Subcutaneous adipose tissue (tissue), 4 donors: ENCODE measurements around the gene ABCF2. TPM values are rescaled to one million over a fixed set of nuclear protein-coding genes. Genes with fewer than 3 reads are reported as not detected.

Source experiments
- total RNA-seq, 4 donors: library from RNA; depleted of rRNA; stranded (reverse); fragments of >200 nt; gene quantifications; one replicate each; pipeline ENCODE4 v1.1.0, GENCODE V29; 2016
- TF ChIP-seq, protein P1 (sequence below): fragments of 450-650 bp; IDR thresholded peaks from one replicate; pipeline ENCODE4 v1.5.1; 2016; ENCODE audit warnings: low read depth, mild to moderate bottlenecking, control low read depth, antibody characterized with exemption, moderate library complexity

Gene ABCF2
- total RNA-seq, 4 donors from 2014 or later, result 21.2 to 34.7 (median 29.3) TPM

DNA sequence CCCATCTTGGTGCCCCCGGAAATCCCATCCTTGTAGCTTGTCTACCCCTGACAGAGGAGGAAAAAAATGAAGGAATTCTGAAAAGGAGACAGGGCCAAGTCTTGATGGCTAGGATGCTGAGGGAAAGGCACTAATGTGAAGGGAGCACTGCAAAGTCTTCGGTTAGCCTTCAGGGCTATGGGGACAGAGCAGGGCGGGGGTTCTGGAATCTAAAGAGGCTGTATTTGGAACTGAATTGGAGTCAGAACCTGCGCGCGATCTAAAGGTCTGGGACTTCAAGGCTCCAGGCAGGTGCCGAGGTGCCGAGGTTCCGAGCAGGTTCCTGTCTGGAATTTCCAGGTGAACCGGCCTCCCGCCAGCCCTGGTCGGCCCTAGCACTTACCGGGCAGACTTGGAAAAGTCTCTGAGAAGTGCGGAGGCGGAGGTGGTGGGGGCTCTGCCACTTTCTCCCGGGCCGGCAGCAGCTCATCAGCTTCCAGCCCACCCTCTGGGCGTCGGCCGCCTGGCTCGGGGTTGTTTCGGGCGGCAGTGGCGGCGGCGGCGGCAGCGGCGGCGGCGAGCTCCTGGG lies 60.3 kb downstream of the ABCF2 start:
- TF ChIP-seq, protein P1, sequence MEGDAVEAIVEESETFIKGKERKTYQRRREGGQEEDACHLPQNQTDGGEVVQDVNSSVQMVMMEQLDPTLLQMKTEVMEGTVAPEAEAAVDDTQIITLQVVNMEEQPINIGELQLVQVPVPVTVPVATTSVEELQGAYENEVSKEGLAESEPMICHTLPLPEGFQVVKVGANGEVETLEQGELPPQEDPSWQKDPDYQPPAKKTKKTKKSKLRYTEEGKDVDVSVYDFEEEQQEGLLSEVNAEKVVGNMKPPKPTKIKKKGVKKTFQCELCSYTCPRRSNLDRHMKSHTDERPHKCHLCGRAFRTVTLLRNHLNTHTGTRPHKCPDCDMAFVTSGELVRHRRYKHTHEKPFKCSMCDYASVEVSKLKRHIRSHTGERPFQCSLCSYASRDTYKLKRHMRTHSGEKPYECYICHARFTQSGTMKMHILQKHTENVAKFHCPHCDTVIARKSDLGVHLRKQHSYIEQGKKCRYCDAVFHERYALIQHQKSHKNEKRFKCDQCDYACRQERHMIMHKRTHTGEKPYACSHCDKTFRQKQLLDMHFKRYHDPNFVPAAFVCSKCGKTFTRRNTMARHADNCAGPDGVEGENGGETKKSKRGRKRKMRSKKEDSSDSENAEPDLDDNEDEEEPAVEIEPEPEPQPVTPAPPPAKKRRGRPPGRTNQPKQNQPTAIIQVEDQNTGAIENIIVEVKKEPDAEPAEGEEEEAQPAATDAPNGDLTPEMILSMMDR, result no peak

Other genes starting within 250 kb of the ABCF2 start
- gene KCNH2, start 248.9 kb downstream of the ABCF2 start, total RNA-seq, result under 1 TPM in 1 of 4 donors, not detected in 3; 0.22 TPM
- gene NOS3, start 236.2 kb downstream of the ABCF2 start, total RNA-seq, result 10 to 100 TPM in 1 of 4 donors, 1 to 10 TPM in 3; 2.5 to 11.3 (median 6.0) TPM
- not detected for gene ATG9B, start 202.7 kb downstream of the ABCF2 start, total RNA-seq
- 10 to 100 TPM; 13.2 to 45.4 (median 14.9) TPM for gene ABCB8, start 198.8 kb downstream of the ABCF2 start, total RNA-seq
- gene ASIC3, start 178.7 kb downstream of the ABCF2 start, total RNA-seq, result 1 to 10 TPM in 1 of 4 donors, under 1 TPM in 2, not detected in 1; 0.34 to 1.1 (median 0.44) TPM
- 10 to 100 TPM in 1 of 4 donors, 1 to 10 TPM in 3; 4.1 to 11.0 (median 6.8) TPM for gene CDK5, start 169.3 kb downstream of the ABCF2 start, total RNA-seq
- gene SLC4A2, start 167.6 kb downstream of the ABCF2 start, total RNA-seq, result 10 to 100 TPM; 40.1 to 65.0 (median 44.6) TPM
- 10 to 100 TPM; 36.8 to 88.9 (median 44.0) TPM for gene FASTK, start 146.4 kb downstream of the ABCF2 start, total RNA-seq
- 10 to 100 TPM; 18.3 to 37.3 (median 31.5) TPM for gene TMUB1, start 143.7 kb downstream of the ABCF2 start, total RNA-seq
- gene AGAP3, start 140.7 kb downstream of the ABCF2 start, total RNA-seq, result 10 to 100 TPM; 54.4 to 86.7 (median 62.7) TPM
- not detected for gene GBX1, start 59.5 kb downstream of the ABCF2 start, total RNA-seq
- not detected for gene ASB10, start 40.0 kb downstream of the ABCF2 start, total RNA-seq
- gene H2BK1, start 16.7 kb downstream of the ABCF2 start, total RNA-seq, result not detected
- 10 to 100 TPM; 14.2 to 28.3 (median 24.3) TPM for gene CHPF2, start 5.3 kb upstream of the ABCF2 start, total RNA-seq
- 10 to 100 TPM; 15.9 to 38.2 (median 21.1) TPM for gene SMARCD3, start 21.5 kb upstream of the ABCF2 start, total RNA-seq
- gene NUB1, start 114.6 kb upstream of the ABCF2 start, total RNA-seq, result 10 to 100 TPM; 59.2 to 95.4 (median 66.1) TPM
- 10 to 100 TPM in 3 of 4 donors, 1 to 10 TPM in 1; 8.3 to 51.2 (median 15.6) TPM for gene WDR86, start 182.8 kb upstream of the ABCF2 start, total RNA-seq
- 1 to 10 TPM in 1 of 4 donors, not detected in 3; 1.3 TPM for gene CRYGN, start 212.9 kb upstream of the ABCF2 start, total RNA-seq